Lower lobe of right lung (tissue), 2 donors: Measurements from ENCODE around the gene EMC1. TPM values are rescaled to one million over a fixed set of nuclear protein-coding genes. Genes with fewer than 3 reads are reported as not detected.

ENCODE experiments used
- ATAC-seq, 2 donors: fragments of 200-7000 bp; cut with Tn5 transposase; one replicate each; pipeline ENCODE4 v1.9.1; 2020 to 2022; ENCODE audit warnings: mild to moderate bottlenecking in 2 of 2, moderate library complexity in 2 of 2
- DNase-seq: peaks from one replicate; pipeline ENCODE4 v3.0.0-alpha.2; 2020
- H3K27ac ChIP-seq: fragments of 200-600 bp; one replicate; pipeline ENCODE4 v1.8.0; 2022
- H3K27me3 ChIP-seq: fragments of 200-600 bp; one replicate; pipeline ENCODE4 v1.8.0; 2022; ENCODE audit warnings: low read depth
- H3K36me3 ChIP-seq: fragments of 200-600 bp; one replicate; pipeline ENCODE4 v1.8.0; 2022; ENCODE audit warnings: mild to moderate bottlenecking
- H3K4me1 ChIP-seq: fragments of 200-600 bp; one replicate; pipeline ENCODE4 v1.8.0; 2022
- H3K4me3 ChIP-seq: fragments of 200-600 bp; one replicate; pipeline ENCODE4 v1.8.0; 2022; ENCODE audit warnings: mild to moderate bottlenecking
- H3K9me3 ChIP-seq: fragments of 200-600 bp; one replicate; pipeline ENCODE4 v1.8.0; 2022
- intact Hi-C: fragments of 100-400 bp; cut with DNase I; formaldehyde crosslinking; loops from one replicate; pipeline ENCODE4 v1.11.0; 2022
- total RNA-seq: library from RNA; stranded (reverse); fragmentation: NEBNext Ultra II Directional; extraction: Animal tissue kit (Norgen Biotek cat#: 25700); gene quantifications from one replicate; pipeline ENCODE4 v1.2.1, GENCODE V29; 2021
- TF ChIP-seq, protein P1 (sequence below): fragments of 200-600 bp; IDR thresholded peaks from one replicate; pipeline ENCODE4 v1.8.0; 2022; ENCODE audit warnings: antibody characterized with exemption, mild to moderate bottlenecking
- donor health status: DM: no; HTN: yes; CAD: no; lungs with severe emphysema.

EMC1 gene
- total RNA-seq, 1 donor from 2014 or later, result 39.2 TPM

DNA sequence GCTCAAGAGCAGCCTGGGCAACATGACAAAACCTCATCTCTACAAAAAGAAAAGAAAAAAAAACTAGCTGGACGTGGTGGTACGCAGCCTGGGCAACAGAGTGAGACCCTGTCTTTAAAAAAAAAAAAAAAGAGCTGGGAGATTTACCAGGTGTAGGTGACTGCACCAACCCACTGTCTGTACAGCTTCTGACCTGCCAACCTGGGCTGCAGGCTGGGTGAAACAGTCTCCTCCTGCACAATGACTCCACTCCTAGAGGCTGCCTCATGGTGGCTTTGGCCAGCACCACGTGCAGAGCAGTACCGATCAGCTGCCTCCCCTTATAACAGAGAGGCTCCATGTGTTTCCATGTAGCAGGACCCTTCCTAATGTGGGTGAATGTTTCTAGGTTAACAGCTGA, 4.0 kb upstream of the EMC1 start:
- H3K36me3 ChIP-seq, result peaks cover 53% of the 10 kb centered on the region
- intact Hi-C loops, result no loop called here
- TF ChIP-seq, protein P1, sequence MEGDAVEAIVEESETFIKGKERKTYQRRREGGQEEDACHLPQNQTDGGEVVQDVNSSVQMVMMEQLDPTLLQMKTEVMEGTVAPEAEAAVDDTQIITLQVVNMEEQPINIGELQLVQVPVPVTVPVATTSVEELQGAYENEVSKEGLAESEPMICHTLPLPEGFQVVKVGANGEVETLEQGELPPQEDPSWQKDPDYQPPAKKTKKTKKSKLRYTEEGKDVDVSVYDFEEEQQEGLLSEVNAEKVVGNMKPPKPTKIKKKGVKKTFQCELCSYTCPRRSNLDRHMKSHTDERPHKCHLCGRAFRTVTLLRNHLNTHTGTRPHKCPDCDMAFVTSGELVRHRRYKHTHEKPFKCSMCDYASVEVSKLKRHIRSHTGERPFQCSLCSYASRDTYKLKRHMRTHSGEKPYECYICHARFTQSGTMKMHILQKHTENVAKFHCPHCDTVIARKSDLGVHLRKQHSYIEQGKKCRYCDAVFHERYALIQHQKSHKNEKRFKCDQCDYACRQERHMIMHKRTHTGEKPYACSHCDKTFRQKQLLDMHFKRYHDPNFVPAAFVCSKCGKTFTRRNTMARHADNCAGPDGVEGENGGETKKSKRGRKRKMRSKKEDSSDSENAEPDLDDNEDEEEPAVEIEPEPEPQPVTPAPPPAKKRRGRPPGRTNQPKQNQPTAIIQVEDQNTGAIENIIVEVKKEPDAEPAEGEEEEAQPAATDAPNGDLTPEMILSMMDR, result no peak

DNA sequence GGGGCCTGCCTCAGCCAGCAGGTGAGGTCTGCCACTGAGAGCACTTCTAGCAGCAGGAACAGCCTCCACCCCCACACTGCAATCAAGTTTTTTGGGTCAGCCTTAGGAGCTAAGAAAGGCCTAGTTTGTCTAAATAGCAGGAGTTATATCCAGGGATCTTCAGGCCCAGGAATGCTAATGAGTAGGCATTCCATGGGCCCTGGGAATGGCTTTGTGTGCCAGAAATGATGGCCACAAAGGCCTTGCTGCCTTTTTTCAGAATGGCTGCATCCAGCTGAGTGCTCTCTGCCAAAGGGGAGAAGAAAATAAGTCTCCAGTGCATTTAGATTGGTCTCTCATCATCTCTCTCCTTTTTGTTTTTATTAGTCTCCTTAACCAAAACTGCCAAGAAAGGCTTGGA, 3.1 kb upstream of the EMC1 start:
- H3K9me3 ChIP-seq, result no peaks in the 10 kb centered on the region
- intact Hi-C loops, result no loop called here
- TF ChIP-seq, protein P1, result no peak
- H3K4me1 ChIP-seq, result peaks cover 46% of the 10 kb centered on the region
- ATAC-seq, result no peak
- no peak overlapping the region for H3K4me3 ChIP-seq
- no peaks in the 10 kb centered on the region for H3K27me3 ChIP-seq
- H3K36me3 ChIP-seq, result peaks cover 45% of the 10 kb centered on the region
- no peak overlapping the region for H3K27ac ChIP-seq
- no peak for DNase-seq

More for the DNA sequence above, 4.0 kb upstream of the EMC1 start:
- Histone ChIP-seq H3K4me1 (peaks cover 39% of the 10 kb centered on the region), H3K4me3 (no peak overlapping the region), H3K9me3 (no peaks in the 10 kb centered on the region), H3K27ac (no peak overlapping the region), H3K27me3 (no peaks in the 10 kb centered on the region)
- DNase-seq, result no peak
- ATAC-seq, result no peak

DNA sequence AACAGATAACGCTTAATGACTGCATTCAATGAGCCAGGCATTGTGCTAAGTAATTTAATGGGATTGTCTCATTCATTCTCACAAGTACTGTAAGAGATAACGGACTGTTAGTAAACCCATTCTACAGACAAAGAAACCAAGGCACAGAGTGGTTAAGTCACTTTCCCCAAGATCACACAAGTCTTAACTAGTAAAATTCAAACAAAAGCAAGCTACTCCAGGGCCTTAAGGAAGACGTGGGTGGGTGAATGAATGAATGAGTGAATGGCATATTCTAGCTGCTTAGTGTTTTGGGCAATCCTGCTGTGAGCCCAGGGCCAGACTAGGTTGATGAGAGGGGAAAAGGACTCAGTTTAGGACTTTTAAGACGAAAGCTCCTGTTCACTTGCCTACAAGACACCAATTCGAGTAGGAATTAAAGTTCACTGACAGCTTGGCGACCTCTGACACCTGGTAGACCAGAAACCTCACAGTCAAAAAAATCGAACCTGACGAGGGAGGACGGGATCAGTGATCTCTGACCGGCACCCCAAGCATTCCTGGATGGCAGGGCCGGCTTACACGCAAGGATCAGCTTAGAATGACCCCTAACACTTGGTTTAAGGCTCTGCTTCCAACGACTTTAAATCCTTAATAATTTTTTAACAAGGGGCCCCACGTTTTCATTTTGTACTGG, 557 bp downstream of the EMC1 start:
- H3K27me3 ChIP-seq, result no peaks in the 10 kb centered on the region
- H3K9me3 ChIP-seq, result no peaks in the 10 kb centered on the region
- TF ChIP-seq, protein P1, result no peak
- DNase-seq, result no peak
- intact Hi-C loops, result no loop called here
- ATAC-seq, result no peak
- peak overlapping the region; percentile 96 for H3K4me3 ChIP-seq
- peak overlapping the region; percentile 98 for H3K27ac ChIP-seq
- H3K4me1 ChIP-seq, result peaks cover 46% of the 10 kb centered on the region
- peaks cover 8% of the 10 kb centered on the region for H3K36me3 ChIP-seq

DNA sequence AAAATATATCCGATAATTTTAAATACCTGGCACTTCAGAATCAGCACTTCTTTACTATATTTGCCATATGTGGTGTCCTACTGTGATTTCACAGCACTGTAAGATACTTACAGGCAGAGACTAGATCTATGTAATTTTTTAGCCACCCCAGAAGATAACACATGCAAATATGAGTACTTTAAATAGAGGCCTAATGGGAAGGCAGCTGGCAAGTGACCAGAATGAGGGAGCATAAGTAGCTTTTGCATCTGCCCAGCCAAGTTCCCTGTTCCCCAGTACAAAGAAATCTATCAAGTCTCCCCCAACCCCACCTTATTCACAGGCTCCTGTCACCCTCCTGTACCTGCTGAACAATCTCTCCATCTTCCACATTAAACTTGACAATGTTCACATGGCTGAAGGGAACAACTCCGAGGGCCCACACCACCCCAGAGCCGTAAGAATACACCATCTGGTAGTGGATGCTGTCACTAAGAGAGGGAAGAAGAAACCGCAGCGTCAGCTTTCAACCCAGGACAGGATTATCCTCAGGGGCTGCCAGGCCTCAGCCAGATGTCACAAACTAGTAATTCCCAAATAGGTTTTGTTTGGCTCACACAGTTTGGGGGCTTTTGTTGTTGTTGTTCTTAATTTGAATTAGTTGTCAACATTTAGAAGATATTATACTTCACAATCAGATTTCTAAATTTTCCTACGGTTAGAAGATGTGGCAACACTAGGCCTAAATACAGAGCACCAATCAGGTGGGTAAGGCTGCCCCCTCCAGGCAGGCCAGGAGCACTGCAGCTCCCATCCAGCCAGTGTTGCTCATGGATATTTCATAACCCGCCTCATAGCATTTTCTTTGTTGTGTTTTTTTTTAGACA, 10.4 kb downstream of the EMC1 start:
- TF ChIP-seq, protein P1, result peak; percentile 97

DNA sequence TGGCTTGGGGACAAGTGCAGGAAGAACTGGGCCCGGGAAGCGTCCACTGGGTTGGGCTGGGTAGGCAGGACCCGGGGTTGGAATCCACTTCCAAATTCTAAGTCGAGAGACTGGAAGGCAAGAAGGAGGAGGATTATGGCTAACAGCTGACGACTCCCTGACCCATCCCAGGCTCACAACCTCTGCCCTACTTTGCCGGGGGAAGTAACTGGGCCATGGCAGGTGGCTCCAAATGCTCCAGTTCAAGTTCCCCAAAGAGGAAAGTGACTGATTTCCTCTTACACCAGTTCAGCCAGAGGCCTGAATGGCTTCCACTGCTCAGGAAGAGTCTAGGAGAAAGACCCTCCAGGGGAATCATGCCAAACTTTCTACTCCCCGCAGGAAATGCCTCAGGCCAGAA, 11.4 kb downstream of the EMC1 start:
- Histone ChIP-seq H3K4me1 (no peaks in the 10 kb centered on the region), H3K9me3 (no peaks in the 10 kb centered on the region), H3K27ac (no peak overlapping the region), H3K27me3 (no peaks in the 10 kb centered on the region), H3K4me3 (no peak overlapping the region), H3K36me3 (peaks cover 100% of the 10 kb centered on the region)
- intact Hi-C loops, result no loop called here
- DNase-seq (no peak), ATAC-seq (peak; percentile 25 to 43)
- TF ChIP-seq, protein P1, result no peak

More for the DNA sequence above, 10.4 kb downstream of the EMC1 start:
- Histone ChIP-seq H3K4me3 (no peak overlapping the region), H3K36me3 (peaks cover 94% of the 10 kb centered on the region), H3K9me3 (no peaks in the 10 kb centered on the region), H3K27ac (no peak overlapping the region), H3K4me1 (no peaks in the 10 kb centered on the region), H3K27me3 (no peaks in the 10 kb centered on the region)
- intact Hi-C loops, result no loop called here
- peak; percentile 93 to 96 for ATAC-seq
- DNase-seq, result peak; percentile 68
